ENCODE data around the gene SMCO4. TPM values are rescaled to one million over a fixed set of nuclear protein-coding genes. Genes with fewer than 3 reads are reported as not detected.

Gene SMCO4
- total RNA-seq, 2 donors from 2014 or later, result 9.7 to 80.1 TPM

DNA sequence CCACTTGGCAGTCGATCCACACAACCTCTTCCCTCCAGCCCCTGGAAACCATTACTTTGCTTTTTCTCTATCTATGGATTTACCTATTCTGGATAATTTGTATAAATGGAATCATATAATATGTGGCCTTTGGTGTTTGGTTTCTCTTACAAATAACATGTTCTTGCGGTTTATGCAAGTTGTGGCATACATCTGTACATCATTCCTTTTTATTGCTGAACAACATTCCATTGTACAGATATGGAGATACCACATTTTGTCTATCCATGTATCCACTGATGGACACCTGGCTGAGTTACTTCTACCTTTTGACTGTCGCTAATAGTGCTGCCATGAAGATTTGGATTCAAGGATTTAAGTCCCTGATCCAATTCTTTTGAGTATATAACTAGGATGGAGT lies 25.1 kb downstream of the SMCO4 start:
- DNase-seq (ENCODE audit: low spot score) (no peak), ATAC-seq (ENCODE audit: insufficient number of reproducible peaks, low FRiP score, low read depth) (no peak)
- Histone ChIP-seq H3K36me3 (no peaks in the 10 kb centered on the region), H3K27ac (no peak overlapping the region), H3K9me3 (no peaks in the 10 kb centered on the region), H3K27me3 (replicated peaks; ENCODE audit: insufficient read depth) (no peaks in the 10 kb centered on the region), H3K4me3 (no peak overlapping the region), H3K4me1 (ENCODE audit: control insufficient read depth in 1 of 2, low read depth in 2 of 2) (no peaks in the 10 kb centered on the region)
- TF ChIP-seq, protein P1, sequence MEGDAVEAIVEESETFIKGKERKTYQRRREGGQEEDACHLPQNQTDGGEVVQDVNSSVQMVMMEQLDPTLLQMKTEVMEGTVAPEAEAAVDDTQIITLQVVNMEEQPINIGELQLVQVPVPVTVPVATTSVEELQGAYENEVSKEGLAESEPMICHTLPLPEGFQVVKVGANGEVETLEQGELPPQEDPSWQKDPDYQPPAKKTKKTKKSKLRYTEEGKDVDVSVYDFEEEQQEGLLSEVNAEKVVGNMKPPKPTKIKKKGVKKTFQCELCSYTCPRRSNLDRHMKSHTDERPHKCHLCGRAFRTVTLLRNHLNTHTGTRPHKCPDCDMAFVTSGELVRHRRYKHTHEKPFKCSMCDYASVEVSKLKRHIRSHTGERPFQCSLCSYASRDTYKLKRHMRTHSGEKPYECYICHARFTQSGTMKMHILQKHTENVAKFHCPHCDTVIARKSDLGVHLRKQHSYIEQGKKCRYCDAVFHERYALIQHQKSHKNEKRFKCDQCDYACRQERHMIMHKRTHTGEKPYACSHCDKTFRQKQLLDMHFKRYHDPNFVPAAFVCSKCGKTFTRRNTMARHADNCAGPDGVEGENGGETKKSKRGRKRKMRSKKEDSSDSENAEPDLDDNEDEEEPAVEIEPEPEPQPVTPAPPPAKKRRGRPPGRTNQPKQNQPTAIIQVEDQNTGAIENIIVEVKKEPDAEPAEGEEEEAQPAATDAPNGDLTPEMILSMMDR (IDR thresholded peaks at IDR 0.05), result no peak

DNA sequence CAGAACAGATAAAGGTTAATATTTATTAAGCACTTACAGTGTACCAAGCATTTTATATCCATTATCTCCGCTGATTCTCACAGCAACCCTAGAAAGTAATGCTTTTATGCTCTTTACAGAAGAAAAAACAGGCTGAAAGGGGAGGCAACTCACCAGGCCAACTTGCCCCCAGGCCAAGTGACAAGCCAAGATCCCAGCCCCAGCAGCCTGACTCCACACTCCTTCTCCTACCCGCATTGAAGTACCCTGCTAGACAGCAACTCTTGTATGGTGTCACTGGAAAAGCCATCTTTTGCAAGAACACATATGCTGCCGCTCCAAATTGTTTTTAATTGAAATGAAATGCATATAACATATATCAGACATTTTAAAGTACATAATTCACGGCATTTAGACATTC lies 25.6 kb downstream of the SMCO4 start:
- H3K27me3 ChIP-seq (replicated peaks; ENCODE audit: insufficient read depth), result no peaks in the 10 kb centered on the region
- no peaks in the 10 kb centered on the region for H3K4me1 ChIP-seq (ENCODE audit: control insufficient read depth in 1 of 2, low read depth in 2 of 2)
- DNase-seq (ENCODE audit: low spot score) (no peak), ATAC-seq (ENCODE audit: insufficient number of reproducible peaks, low FRiP score, low read depth) (no peak)
- H3K9me3 ChIP-seq, result no peaks in the 10 kb centered on the region
- H3K4me3 ChIP-seq, result no peak overlapping the region
- no peak overlapping the region for H3K27ac ChIP-seq
- no peaks in the 10 kb centered on the region for H3K36me3 ChIP-seq
- TF ChIP-seq, protein P1 (IDR thresholded peaks at IDR 0.05), result no peak

DNA sequence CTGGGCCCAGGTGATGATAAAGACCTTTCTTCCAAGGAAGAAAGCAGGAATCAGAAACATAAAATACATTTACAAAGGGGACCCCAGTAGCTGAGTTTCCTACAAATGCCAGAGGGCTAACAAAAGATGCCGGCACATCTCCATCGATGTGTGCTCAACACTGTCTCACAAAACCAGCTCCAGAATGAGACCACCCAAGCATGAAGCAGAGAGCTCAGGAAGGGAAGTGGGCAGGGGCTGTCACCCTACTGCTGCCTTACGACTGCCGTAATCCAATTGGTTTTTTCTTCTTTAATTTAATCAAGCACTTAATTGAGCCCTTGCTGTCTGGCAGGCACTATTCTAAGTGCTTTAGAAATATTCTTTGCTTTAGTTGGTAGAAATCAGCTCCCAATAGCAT lies 26.1 kb downstream of the SMCO4 start:
- ATAC-seq (ENCODE audit: insufficient number of reproducible peaks, low FRiP score, low read depth) (no peak), DNase-seq (ENCODE audit: low spot score) (no peak)
- Histone ChIP-seq H3K27me3 (replicated peaks; ENCODE audit: insufficient read depth) (no peaks in the 10 kb centered on the region), H3K9me3 (no peaks in the 10 kb centered on the region), H3K27ac (no peak overlapping the region), H3K36me3 (no peaks in the 10 kb centered on the region), H3K4me1 (ENCODE audit: control insufficient read depth in 1 of 2, low read depth in 2 of 2) (no peaks in the 10 kb centered on the region), H3K4me3 (no peak overlapping the region)
- TF ChIP-seq, protein P1 (IDR thresholded peaks at IDR 0.05), result no peak

DNA sequence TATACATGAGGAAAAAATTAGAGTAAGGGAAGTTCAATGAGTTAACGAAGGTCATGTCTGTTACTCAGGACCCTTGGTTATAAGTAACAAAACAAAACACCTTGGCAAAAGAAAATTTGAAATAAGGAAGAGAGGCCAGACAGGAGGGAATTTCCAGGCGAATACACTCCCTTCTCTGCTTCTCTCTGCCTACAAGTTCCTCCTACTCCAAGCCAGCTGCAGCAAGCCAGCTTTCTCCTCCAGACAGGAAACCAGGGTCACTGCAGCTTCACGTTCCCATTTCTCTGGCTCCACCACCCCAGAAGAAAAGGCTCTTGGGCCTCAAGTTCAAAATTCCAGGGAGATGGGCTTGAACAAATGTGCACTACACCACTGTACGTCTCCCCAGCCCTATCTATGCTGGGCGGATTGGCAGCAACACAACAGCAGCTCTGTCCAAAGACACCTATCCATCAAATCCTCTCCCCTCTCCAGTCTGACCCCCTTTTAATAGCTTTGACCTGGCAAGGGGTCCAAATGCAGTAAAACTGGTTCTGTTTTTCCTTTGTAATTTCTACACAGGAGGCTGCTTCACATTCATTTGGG lies 27.7 kb downstream of the SMCO4 start:
- H3K27me3 ChIP-seq (replicated peaks; ENCODE audit: insufficient read depth), result no peaks in the 10 kb centered on the region
- no peak overlapping the region for H3K4me3 ChIP-seq
- DNase-seq (ENCODE audit: low spot score) (no peak), ATAC-seq (ENCODE audit: insufficient number of reproducible peaks, low FRiP score, low read depth) (no peak)
- H3K27ac ChIP-seq, result no peak overlapping the region
- TF ChIP-seq, protein P1 (IDR thresholded peaks at IDR 0.05), result no peak
- no peaks in the 10 kb centered on the region for H3K9me3 ChIP-seq
- no peaks in the 10 kb centered on the region for H3K36me3 ChIP-seq
- no peaks in the 10 kb centered on the region for H3K4me1 ChIP-seq (ENCODE audit: control insufficient read depth in 1 of 2, low read depth in 2 of 2)

DNA sequence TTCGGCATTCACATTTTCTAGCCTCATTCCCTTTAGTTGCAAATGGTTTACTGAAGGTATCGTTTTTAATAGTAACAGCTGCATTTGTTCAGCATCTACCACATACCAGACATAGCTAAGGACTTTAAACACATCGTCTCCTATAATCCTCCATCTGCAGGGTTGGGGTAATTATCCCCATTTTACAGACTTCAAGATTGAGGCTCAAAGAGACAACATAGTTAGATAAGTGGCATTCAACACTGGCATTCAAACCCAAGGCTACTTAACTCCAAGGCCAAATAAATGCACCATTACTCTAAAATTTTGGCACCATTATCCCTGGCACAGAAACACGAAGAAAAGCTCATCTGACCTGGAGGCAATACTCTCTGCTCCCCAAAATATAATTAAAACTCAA lies 28.5 kb downstream of the SMCO4 start:
- no peaks in the 10 kb centered on the region for H3K27me3 ChIP-seq (replicated peaks; ENCODE audit: insufficient read depth)
- H3K4me3 ChIP-seq, result no peak overlapping the region
- H3K9me3 ChIP-seq, result no peaks in the 10 kb centered on the region
- no peak for ATAC-seq (ENCODE audit: insufficient number of reproducible peaks, low FRiP score, low read depth)
- TF ChIP-seq, protein P1 (IDR thresholded peaks at IDR 0.05), result no peak
- no peaks in the 10 kb centered on the region for H3K4me1 ChIP-seq (ENCODE audit: control insufficient read depth in 1 of 2, low read depth in 2 of 2)
- H3K36me3 ChIP-seq, result no peaks in the 10 kb centered on the region
- H3K27ac ChIP-seq, result no peak overlapping the region
- DNase-seq (ENCODE audit: low spot score), result no peak

Measured in thoracic aorta (tissue), 2 donors.